HG02798 (cell line): ENCODE results near the gene GLIS2.

Source experiments
- ATAC-seq: cut with Tn5 transposase; IDR thresholded peaks from one replicate; pipeline ENCODE4 v1.9.1; 2021; ENCODE audit warnings: mild to moderate bottlenecking; ENCODE audit not compliant: unreplicated experiment, poor library complexity

The GLIS2 gene

GRCh38 chr16:4315186-4316107 is at the start of gene GLIS2:
GLIS2 (plus strand) TSS chr16:4316067; CDS start chr16:4332281, 16,214 bp downstream.
- ATAC-seq, result peak; percentile 28

GRCh38 chr16:4266372-4266771 is 49.5 kb upstream of the GLIS2 start:
- ATAC-seq, result no peak

- no peak for ATAC-seq
These were observed 45.8 kb upstream of the GLIS2 start for GRCh38 chr16:4270091-4270490.

GRCh38 chr16:4270595-4270994 is 45.3 kb upstream of the GLIS2 start:
- no peak for ATAC-seq

- peak; percentile 61 for ATAC-seq
These were observed 44.4 kb upstream of the GLIS2 start for GRCh38 chr16:4271176-4272113.

GRCh38 chr16:4272114-4272956 is 43.5 kb upstream of the GLIS2 start:
- peak; percentile 3 for ATAC-seq

- peak; percentile 5 for ATAC-seq
These were observed 42.0 kb upstream of the GLIS2 start for GRCh38 chr16:4273858-4274311.

GRCh38 chr16:4275861-4276260 is 40.0 kb upstream of the GLIS2 start:
- no peak for ATAC-seq

- ATAC-seq, result no peak
These were observed 37.8 kb upstream of the GLIS2 start for GRCh38 chr16:4277987-4278513.

GRCh38 chr16:4280625-4281024 is 35.2 kb upstream of the GLIS2 start:
- ATAC-seq, result no peak

GRCh38 chr16:4283441-4283840 is 32.4 kb upstream of the GLIS2 start:
- no peak for ATAC-seq

- ATAC-seq, result no peak
These were observed 31.9 kb upstream of the GLIS2 start for GRCh38 chr16:4283939-4284338.

- no peak for ATAC-seq
These were observed 30.7 kb upstream of the GLIS2 start for GRCh38 chr16:4285167-4285566.

- peak; percentile 78 for ATAC-seq
These were observed 27.5 kb upstream of the GLIS2 start for GRCh38 chr16:4288148-4288921.

- no peak for ATAC-seq
These were observed 25.5 kb upstream of the GLIS2 start for GRCh38 chr16:4290236-4290830.

GRCh38 chr16:4291699-4292098 is 24.2 kb upstream of the GLIS2 start:
- no peak for ATAC-seq

GRCh38 chr16:4293181-4293716 is 22.6 kb upstream of the GLIS2 start:
- ATAC-seq, result no peak

GRCh38 chr16:4293822-4294457 is 21.9 kb upstream of the GLIS2 start:
- no peak for ATAC-seq
